Hepatic stellate cell (primary cell): ENCODE data around the gene MAST2.
"Not testable (repeated sequence)": the region's sequence is repeated elsewhere in the genome, so short reads cannot be mapped to it uniquely, and the experiment has no call there.

ENCODE experiments used
- DNase-seq: peaks from one replicate; pipeline ENCODE4 v3.0.0; 2011; ENCODE audit warnings: low spot score

The MAST2 gene

GRCh38 chr1:45857755-45858492, 54.5 kb downstream of the MAST2 start:
- not testable (repeated sequence) for DNase-seq

- no peak for DNase-seq
These were observed 55.8 kb downstream of the MAST2 start for GRCh38 chr1:45859221-45859620.

GRCh38 chr1:45862008-45862407, 58.6 kb downstream of the MAST2 start:
- DNase-seq = no peak

- no peak for DNase-seq
These were observed 59.8 kb downstream of the MAST2 start for GRCh38 chr1:45863218-45863617.

- no peak for DNase-seq
These were observed 61.0 kb downstream of the MAST2 start for GRCh38 chr1:45864167-45865106.

- no peak for DNase-seq
These were observed 64.4 kb downstream of the MAST2 start for GRCh38 chr1:45867697-45868348.

GRCh38 chr1:45868861-45869260, 65.4 kb downstream of the MAST2 start:
- no peak for DNase-seq

- DNase-seq = no peak
These were observed 67.1 kb downstream of the MAST2 start for GRCh38 chr1:45870500-45870899.

GRCh38 chr1:45872173-45872801, 68.9 kb downstream of the MAST2 start:
- peak; percentile 48 for DNase-seq

GRCh38 chr1:45876000-45876617, 72.7 kb downstream of the MAST2 start:
- no peak for DNase-seq

- DNase-seq = no peak
These were observed 73.9 kb downstream of the MAST2 start for GRCh38 chr1:45877264-45877663.

- DNase-seq = no peak
These were observed 76.6 kb downstream of the MAST2 start for GRCh38 chr1:45879885-45880598.

GRCh38 chr1:45880930-45881329, 77.5 kb downstream of the MAST2 start:
- DNase-seq = no peak

- peak; percentile 22 for DNase-seq
These were observed 80.2 kb downstream of the MAST2 start for GRCh38 chr1:45883658-45884057.

- no peak for DNase-seq
These were observed 81.3 kb downstream of the MAST2 start for GRCh38 chr1:45884700-45885099.

GRCh38 chr1:45886229-45886628, 82.8 kb downstream of the MAST2 start:
- no peak for DNase-seq

GRCh38 chr1:45887156-45887842, 83.9 kb downstream of the MAST2 start:
- DNase-seq = no peak

- DNase-seq = no peak
These were observed 86.7 kb downstream of the MAST2 start for GRCh38 chr1:45890078-45890477.

GRCh38 chr1:45891087-45891486, 87.7 kb downstream of the MAST2 start:
- no peak for DNase-seq

- peak; percentile 58 for DNase-seq
These were observed 88.8 kb downstream of the MAST2 start for GRCh38 chr1:45892068-45892785.
